Neural cell (in vitro differentiated cells): Measurements from ENCODE around the gene SLCO3A1. TPM values are rescaled to one million over a fixed set of nuclear protein-coding genes. Genes with fewer than 3 reads are reported as not detected.

Source experiments
- H2AFZ ChIP-seq: fragments of 200-600, 300-800 bp; sonication (generic), shearing (Covaris generic); 2 replicates; pipeline ENCODE4 v1.6.0; 2014; ENCODE audit warnings: low read depth, mild to moderate bottlenecking, antibody characterized with exemption, low read length, moderate library complexity
- H3F3A ChIP-seq: fragments of 200-600 bp; shearing (Covaris generic); 2 replicates; pipeline ENCODE4 v1.6.1; 2016; ENCODE audit warnings: mild to moderate bottlenecking, moderate library complexity, mixed read lengths, antibody characterized with exemption, low read length; ENCODE audit not compliant: insufficient read depth, poor library complexity, severe bottlenecking
- H3K27ac ChIP-seq: fragments of 200-600, 300-800 bp; sonication (generic), shearing (Covaris generic); 2 replicates; pipeline ENCODE4 v1.5.1; 2014; ENCODE audit warnings: mild to moderate bottlenecking, low read length, moderate library complexity
- H3K27me3 ChIP-seq: fragments of 300-800, 200-600 bp; sonication (generic), shearing (Covaris generic); 2 replicates; pipeline ENCODE4 v1.6.0; 2014; ENCODE audit warnings: mild to moderate bottlenecking, low read depth, low read length, moderate library complexity; ENCODE audit not compliant: insufficient read depth
- H3K36me3 ChIP-seq: fragments of 300-800, 200-600 bp; sonication (generic), shearing (Covaris generic); 2 replicates; pipeline ENCODE4 v1.5.1; 2014; ENCODE audit warnings: mild to moderate bottlenecking, antibody characterized with exemption, low read length, moderate library complexity; ENCODE audit not compliant: insufficient read depth
- H3K4me2 ChIP-seq: fragments of 300-800, 200-600 bp; sonication (generic), shearing (Covaris generic); 2 replicates; pipeline ENCODE4 v1.6.0; 2014; ENCODE audit warnings: mild to moderate bottlenecking, low read length
- H3K4me3 ChIP-seq: fragments of 300-800, 200-600 bp; sonication (generic), shearing (Covaris generic); 2 replicates; pipeline ENCODE4 v1.5.1; 2014; ENCODE audit warnings: mild to moderate bottlenecking, low read length, moderate library complexity
- H3K79me2 ChIP-seq: fragments of 200-600 bp; shearing (Covaris generic); replicated peaks from 2 replicates; pipeline ENCODE4 v1.6.0; 2014; ENCODE audit warnings: mild to moderate bottlenecking, low read length, moderate library complexity; ENCODE audit not compliant: insufficient read depth
- H3K9ac ChIP-seq: fragments of 300-800, 200-600 bp; sonication (generic), shearing (Covaris generic); 2 replicates; pipeline ENCODE4 v1.6.1; 2016; ENCODE audit warnings: mild to moderate bottlenecking, low read length, mixed read lengths
- H3K9me2 ChIP-seq: fragments of 200-600 bp; shearing (Covaris generic); 2 replicates; pipeline ENCODE4 v1.6.1; 2016; ENCODE audit warnings: mild to moderate bottlenecking, low read length, mixed read lengths; ENCODE audit not compliant: insufficient read depth
- H3K9me3 ChIP-seq: fragments of 200-600, 300-800 bp; sonication (generic), shearing (Covaris generic); 2 replicates; pipeline ENCODE4 v1.6.1; 2016; ENCODE audit warnings: mild to moderate bottlenecking, mixed run types, low read length, moderate library complexity, mixed read lengths
- H4K20me1 ChIP-seq: fragments of 200-600 bp; shearing (Covaris generic); 2 replicates; pipeline ENCODE4 v1.6.1; 2016; ENCODE audit warnings: mild to moderate bottlenecking, mixed run types; ENCODE audit not compliant: insufficient read depth
- EP300 ChIP-seq: fragments of 450-650 bp; conservative IDR thresholded peaks from 2 replicates; pipeline ENCODE4 v1.6.1; 2014; ENCODE audit warnings: antibody characterized with exemption, mild to moderate bottlenecking, moderate library complexity; ENCODE audit not compliant: poor library complexity, severe bottlenecking
- EZH2 ChIP-seq: fragments of 200-600, 300-800 bp; shearing (Covaris generic), sonication (generic); IDR thresholded peaks from 2 replicates; pipeline ENCODE4 v1.6.1; 2014; ENCODE audit warnings: antibody characterized with exemption, low read length, borderline replicate concordance, mild to moderate bottlenecking; ENCODE audit not compliant: insufficient read depth, poor library complexity, severe bottlenecking
- MXI1 ChIP-seq: fragments of 450-650 bp; conservative IDR thresholded peaks from 2 replicates; pipeline ENCODE4 v1.6.1; 2014; ENCODE audit warnings: antibody characterized with exemption, mild to moderate bottlenecking; ENCODE audit not compliant: poor library complexity, severe bottlenecking
- POLR2AphosphoS5 ChIP-seq: IDR thresholded peaks from 2 replicates; pipeline ENCODE4 v1.6.1; 2012
- RAD21 ChIP-seq: fragments of 450-650 bp; conservative IDR thresholded peaks from 2 replicates; pipeline ENCODE4 v1.6.1; 2014; ENCODE audit warnings: antibody characterized with exemption, mild to moderate bottlenecking, moderate library complexity
- REST ChIP-seq: IDR thresholded peaks from 2 replicates; pipeline ENCODE4 v1.6.1; 2012; ENCODE audit warnings: borderline replicate concordance
- SMC3 ChIP-seq: fragments of 450-650 bp; conservative IDR thresholded peaks from 2 replicates; pipeline ENCODE4 v1.6.1; 2014; ENCODE audit warnings: antibody characterized with exemption, mild to moderate bottlenecking, moderate library complexity; ENCODE audit not compliant: poor library complexity
- TAF1 ChIP-seq: IDR thresholded peaks from 2 replicates; pipeline ENCODE4 v1.6.1; 2012; ENCODE audit warnings: low read depth
- polyA plus RNA-seq: library from polyadenylated mRNA; depleted of rRNA; stranded (reverse); fragments of >200 nt; gene quantifications from 2 replicates; pipeline ENCODE4 v1.2.3, GENCODE V29; 2014
- TF ChIP-seq, protein P1 (sequence below): fragments of 450-650 bp; IDR thresholded peaks from 2 replicates; pipeline ENCODE4 v1.5.1; 2014; ENCODE audit warnings: antibody characterized with exemption, mild to moderate bottlenecking, moderate library complexity; ENCODE audit not compliant: poor library complexity, severe bottlenecking

The SLCO3A1 gene
- polyA plus RNA-seq, 1 donor from 2014 or later: 14.2 TPM

- H3K27ac ChIP-seq: no peak overlapping the region
- H2AFZ ChIP-seq: no peak overlapping the region
- H3K9ac ChIP-seq: no peak overlapping the region
- no peak for TF ChIP-seq TAF1
- no peak for TF ChIP-seq SMC3
- no peak for TF ChIP-seq EZH2
- TF ChIP-seq EP300: no peak
- TF ChIP-seq POLR2AphosphoS5: no peak
- TF ChIP-seq REST: no peak
- TF ChIP-seq RAD21: no peak
- TF ChIP-seq, protein P1, sequence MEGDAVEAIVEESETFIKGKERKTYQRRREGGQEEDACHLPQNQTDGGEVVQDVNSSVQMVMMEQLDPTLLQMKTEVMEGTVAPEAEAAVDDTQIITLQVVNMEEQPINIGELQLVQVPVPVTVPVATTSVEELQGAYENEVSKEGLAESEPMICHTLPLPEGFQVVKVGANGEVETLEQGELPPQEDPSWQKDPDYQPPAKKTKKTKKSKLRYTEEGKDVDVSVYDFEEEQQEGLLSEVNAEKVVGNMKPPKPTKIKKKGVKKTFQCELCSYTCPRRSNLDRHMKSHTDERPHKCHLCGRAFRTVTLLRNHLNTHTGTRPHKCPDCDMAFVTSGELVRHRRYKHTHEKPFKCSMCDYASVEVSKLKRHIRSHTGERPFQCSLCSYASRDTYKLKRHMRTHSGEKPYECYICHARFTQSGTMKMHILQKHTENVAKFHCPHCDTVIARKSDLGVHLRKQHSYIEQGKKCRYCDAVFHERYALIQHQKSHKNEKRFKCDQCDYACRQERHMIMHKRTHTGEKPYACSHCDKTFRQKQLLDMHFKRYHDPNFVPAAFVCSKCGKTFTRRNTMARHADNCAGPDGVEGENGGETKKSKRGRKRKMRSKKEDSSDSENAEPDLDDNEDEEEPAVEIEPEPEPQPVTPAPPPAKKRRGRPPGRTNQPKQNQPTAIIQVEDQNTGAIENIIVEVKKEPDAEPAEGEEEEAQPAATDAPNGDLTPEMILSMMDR: no peak
- TF ChIP-seq MXI1: no peak
- no peaks in the 10 kb centered on the region for H4K20me1 ChIP-seq
- H3K36me3 ChIP-seq: no peaks in the 10 kb centered on the region
- H3K79me2 ChIP-seq: no peaks in the 10 kb centered on the region
- no peaks in the 10 kb centered on the region for H3K9me3 ChIP-seq
- no peak overlapping the region for H3K4me3 ChIP-seq
- H3F3A ChIP-seq: no peaks in the 10 kb centered on the region
- no peak overlapping the region for H3K4me2 ChIP-seq
- no peaks in the 10 kb centered on the region for H3K27me3 ChIP-seq
- no peaks in the 10 kb centered on the region for H3K9me2 ChIP-seq
Measured at GRCh38 chr15:92184679-92185230, 331.2 kb downstream of the SLCO3A1 start.

DNA sequence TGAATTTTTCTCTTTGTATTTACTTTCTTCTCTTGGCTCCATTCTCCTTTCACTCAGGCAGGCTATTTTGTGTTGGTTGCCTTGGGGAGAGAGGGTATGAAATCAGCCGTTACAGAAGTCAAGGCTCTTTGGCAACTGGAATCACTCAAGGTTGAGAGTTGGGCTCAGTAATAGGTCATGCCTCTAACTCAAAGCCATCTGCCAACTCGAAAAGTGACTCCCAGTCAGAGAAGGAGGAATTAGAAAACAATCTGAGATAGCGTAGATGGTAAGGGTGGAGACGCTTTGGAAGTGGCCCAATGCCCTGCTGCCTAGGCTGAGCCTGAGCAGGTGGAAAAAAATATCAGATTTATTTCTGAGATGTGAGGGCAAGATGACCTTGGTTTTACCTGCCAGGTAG lies 334.5 kb downstream of the SLCO3A1 start:
- Histone ChIP-seq H3K4me3 (no peak overlapping the region), H3K27ac (no peak overlapping the region), H3K36me3 (no peaks in the 10 kb centered on the region), H2AFZ (no peak overlapping the region), H3K27me3 (no peaks in the 10 kb centered on the region), H3K79me2 (no peaks in the 10 kb centered on the region), H3K9me2 (no peaks in the 10 kb centered on the region), H3K9me3 (no peaks in the 10 kb centered on the region), H3F3A (no peaks in the 10 kb centered on the region), H3K4me2 (no peak overlapping the region), H3K9ac (no peak overlapping the region), H4K20me1 (no peaks in the 10 kb centered on the region)
- TF ChIP-seq TAF1 (no peak), RAD21 (no peak), MXI1 (no peak), EP300 (no peak), EZH2 (no peak), POLR2AphosphoS5 (no peak), REST (no peak), SMC3 (no peak)
- TF ChIP-seq, protein P1: no peak
